ENCODE results near the gene PTH1R. TPM values are rescaled to one million over a fixed set of nuclear protein-coding genes. Genes with fewer than 3 reads are reported as not detected.

PTH1R gene
- total and polyA plus RNA-seq, 10 of the 15 experiments (the other 5 are each of a cell fraction or from before 2014, with no cell fraction given) = not detected

- FAIRE-seq (no peak), DNase-seq (ENCODE audit: low read depth, low spot score) (no peak), ATAC-seq (no peak)
- Histone ChIP-seq H4K20me1 (ENCODE audit: control insufficient read depth, insufficient read depth) (no peaks in the 10 kb centered on the region), H3K36me3 (ENCODE audit: control insufficient read depth in 2 of 2, insufficient read depth in 2 of 2, low read length in 1 of 2) (peaks cover 12 to 36% of the 10 kb centered on the region in 2 experiments), H3K27ac (ENCODE audit: control insufficient read depth, insufficient read depth) (peak overlapping the region; percentile 94), H2AFZ (ENCODE audit: control insufficient read depth, low read depth, low read length) (no peak overlapping the region), H3K79me2 (ENCODE audit: control insufficient read depth, insufficient read depth, low read length) (peaks cover 65% of the 10 kb centered on the region), H3K9me3 (replicated peaks; ENCODE audit: control insufficient read depth, insufficient read depth, low read length) (peaks cover 14% of the 10 kb centered on the region), H3K27me3 (replicated peaks in 1 of 2; ENCODE audit: control insufficient read depth in 2 of 2, insufficient read depth in 2 of 2, low read length in 1 of 2) (no peaks in the 10 kb centered on the region), H3K4me1 (ENCODE audit: control insufficient read depth, insufficient read depth, low read length) (peaks cover 79% of the 10 kb centered on the region), H3K4me3 (no peak overlapping the region), H3K4me2 (ENCODE audit: control insufficient read depth, insufficient read depth) (peak overlapping the region; percentile 46), H3K9ac (ENCODE audit: control insufficient read depth, insufficient read depth, low read length) (peak overlapping the region; percentile 17)
- RAD21 ChIA-PET (ENCODE audit: unreplicated experiment) = interaction anchor here (0.9 to 5.3 kb wide), 11 partner anchors 14 to 57 kb away, joined by 3 to 48 read pairs (median 4); partner anchors contain the start of genes CCDC12 and NBEAL2
- in situ Hi-C loops (cut with MboI) (no loop called here), intact Hi-C loops (cut with micrococcal nuclease; ENCODE audit: unreplicated experiment) (no loop called here)
- TF ChIP-seq, protein P1, sequence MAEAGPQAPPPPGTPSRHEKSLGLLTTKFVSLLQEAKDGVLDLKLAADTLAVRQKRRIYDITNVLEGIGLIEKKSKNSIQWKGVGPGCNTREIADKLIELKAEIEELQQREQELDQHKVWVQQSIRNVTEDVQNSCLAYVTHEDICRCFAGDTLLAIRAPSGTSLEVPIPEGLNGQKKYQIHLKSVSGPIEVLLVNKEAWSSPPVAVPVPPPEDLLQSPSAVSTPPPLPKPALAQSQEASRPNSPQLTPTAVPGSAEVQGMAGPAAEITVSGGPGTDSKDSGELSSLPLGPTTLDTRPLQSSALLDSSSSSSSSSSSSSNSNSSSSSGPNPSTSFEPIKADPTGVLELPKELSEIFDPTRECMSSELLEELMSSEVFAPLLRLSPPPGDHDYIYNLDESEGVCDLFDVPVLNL (IDR thresholded peaks at IDR 0.05; ENCODE audit: low read depth, low read length) = no peak
- TF ChIP-seq, protein P2, sequence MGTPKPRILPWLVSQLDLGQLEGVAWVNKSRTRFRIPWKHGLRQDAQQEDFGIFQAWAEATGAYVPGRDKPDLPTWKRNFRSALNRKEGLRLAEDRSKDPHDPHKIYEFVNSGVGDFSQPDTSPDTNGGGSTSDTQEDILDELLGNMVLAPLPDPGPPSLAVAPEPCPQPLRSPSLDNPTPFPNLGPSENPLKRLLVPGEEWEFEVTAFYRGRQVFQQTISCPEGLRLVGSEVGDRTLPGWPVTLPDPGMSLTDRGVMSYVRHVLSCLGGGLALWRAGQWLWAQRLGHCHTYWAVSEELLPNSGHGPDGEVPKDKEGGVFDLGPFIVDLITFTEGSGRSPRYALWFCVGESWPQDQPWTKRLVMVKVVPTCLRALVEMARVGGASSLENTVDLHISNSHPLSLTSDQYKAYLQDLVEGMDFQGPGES (IDR thresholded peaks at IDR 0.05) = no peak
- TF ChIP-seq, protein P3, sequence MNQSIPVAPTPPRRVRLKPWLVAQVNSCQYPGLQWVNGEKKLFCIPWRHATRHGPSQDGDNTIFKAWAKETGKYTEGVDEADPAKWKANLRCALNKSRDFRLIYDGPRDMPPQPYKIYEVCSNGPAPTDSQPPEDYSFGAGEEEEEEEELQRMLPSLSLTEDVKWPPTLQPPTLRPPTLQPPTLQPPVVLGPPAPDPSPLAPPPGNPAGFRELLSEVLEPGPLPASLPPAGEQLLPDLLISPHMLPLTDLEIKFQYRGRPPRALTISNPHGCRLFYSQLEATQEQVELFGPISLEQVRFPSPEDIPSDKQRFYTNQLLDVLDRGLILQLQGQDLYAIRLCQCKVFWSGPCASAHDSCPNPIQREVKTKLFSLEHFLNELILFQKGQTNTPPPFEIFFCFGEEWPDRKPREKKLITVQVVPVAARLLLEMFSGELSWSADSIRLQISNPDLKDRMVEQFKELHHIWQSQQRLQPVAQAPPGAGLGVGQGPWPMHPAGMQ (IDR thresholded peaks at IDR 0.05; ENCODE audit: borderline replicate concordance) = no peak
- TF ChIP-seq ZBTB33 (IDR thresholded peaks at IDR 0.05) = no peak
- no peak for TF ChIP-seq WRNIP1 (IDR thresholded peaks at IDR 0.05; ENCODE audit: borderline replicate concordance, low read depth, low read length)
- TF ChIP-seq, protein P4, sequence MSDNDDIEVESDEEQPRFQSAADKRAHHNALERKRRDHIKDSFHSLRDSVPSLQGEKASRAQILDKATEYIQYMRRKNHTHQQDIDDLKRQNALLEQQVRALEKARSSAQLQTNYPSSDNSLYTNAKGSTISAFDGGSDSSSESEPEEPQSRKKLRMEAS (IDR thresholded peaks at IDR 0.05; ENCODE audit: low read depth, low read length) = no peak
- peak; percentile 46; the same call in 1 of the 2 replicates for TF ChIP-seq POLR2A (IDR thresholded peaks at IDR 0.05; ENCODE audit: low read depth, low read length)
- no peak for TF ChIP-seq SPI1 (IDR thresholded peaks at IDR 0.05; ENCODE audit: borderline replicate concordance, insufficient read depth, low read depth, low read length)
- TF ChIP-seq KLF5 (IDR thresholded peaks at IDR 0.05; ENCODE audit: partially characterized antibody) = no peak
- TF ChIP-seq RUNX3 (IDR thresholded peaks at IDR 0.05; ENCODE audit: low read length) = 0 out of 2 replicates have a peak, but pooled peaks have one; percentile 22
- no peak for TF ChIP-seq CHD1 (IDR thresholded peaks at IDR 0.05; ENCODE audit: low read depth, low read length)
- TF ChIP-seq FOXK2 (IDR thresholded peaks at IDR 0.05) = no peak
- 52% methylated on average over 9 of the region's 9 CpGs for WGBS (ENCODE audit: insufficient coverage, insufficient replicate concordance, low lambda C conversion rate, missing lambda C conversion rate)
- POLR2A ChIA-PET = interaction anchor here (0.7 to 12.6 kb wide), 14 partner anchors 12 to 450 kb away, joined by 3 to 163 read pairs (median 5); partner anchors contain the start of genes CCDC12 and PTPN23
- CTCF ChIA-PET = interaction anchor here (1.1 to 7.2 kb wide), 10 partner anchors 11 to 64 kb away, joined by 3 to 27 read pairs (median 4); no protein-coding TSS in a partner anchor
- SMC1A ChIA-PET (ENCODE audit: uncharacterized antibody, unreplicated experiment) = interaction anchor here (1.1 to 17.5 kb wide), 9 partner anchors 11 to 115 kb away, joined by 3 to 298 read pairs (median 6); partner anchors contain the start of genes CCDC12 and NBEAL2
- BruUV-seq (replicated peaks) = no TSS peak
Observed at GRCh38 chr3:46930166-46930944, 52.8 kb downstream of the PTH1R start.

Measured in GM12878 (cell line).